ENCODE measurements around the gene CTPS2.

DNA sequence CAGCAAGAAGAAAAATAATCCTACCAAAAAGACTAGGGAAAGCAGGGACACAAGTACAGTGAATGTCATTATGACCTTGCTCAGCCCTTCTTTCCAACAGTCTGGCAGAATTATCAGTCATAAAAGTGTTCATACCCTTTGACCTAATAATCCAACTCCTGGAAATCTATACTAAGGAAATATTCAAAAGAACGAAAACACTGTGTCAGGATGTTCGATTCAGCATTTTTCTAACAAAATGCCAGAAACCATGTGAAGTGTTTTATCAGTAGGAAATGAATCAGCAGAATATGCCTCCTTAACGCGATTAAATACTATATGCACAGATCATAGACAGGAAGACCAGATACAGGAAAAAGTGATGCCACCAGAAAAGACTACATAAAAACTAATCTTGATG is 78.7 kb downstream of the CTPS2 start:
- TF ChIP-seq, protein P1, sequence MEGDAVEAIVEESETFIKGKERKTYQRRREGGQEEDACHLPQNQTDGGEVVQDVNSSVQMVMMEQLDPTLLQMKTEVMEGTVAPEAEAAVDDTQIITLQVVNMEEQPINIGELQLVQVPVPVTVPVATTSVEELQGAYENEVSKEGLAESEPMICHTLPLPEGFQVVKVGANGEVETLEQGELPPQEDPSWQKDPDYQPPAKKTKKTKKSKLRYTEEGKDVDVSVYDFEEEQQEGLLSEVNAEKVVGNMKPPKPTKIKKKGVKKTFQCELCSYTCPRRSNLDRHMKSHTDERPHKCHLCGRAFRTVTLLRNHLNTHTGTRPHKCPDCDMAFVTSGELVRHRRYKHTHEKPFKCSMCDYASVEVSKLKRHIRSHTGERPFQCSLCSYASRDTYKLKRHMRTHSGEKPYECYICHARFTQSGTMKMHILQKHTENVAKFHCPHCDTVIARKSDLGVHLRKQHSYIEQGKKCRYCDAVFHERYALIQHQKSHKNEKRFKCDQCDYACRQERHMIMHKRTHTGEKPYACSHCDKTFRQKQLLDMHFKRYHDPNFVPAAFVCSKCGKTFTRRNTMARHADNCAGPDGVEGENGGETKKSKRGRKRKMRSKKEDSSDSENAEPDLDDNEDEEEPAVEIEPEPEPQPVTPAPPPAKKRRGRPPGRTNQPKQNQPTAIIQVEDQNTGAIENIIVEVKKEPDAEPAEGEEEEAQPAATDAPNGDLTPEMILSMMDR (IDR thresholded peaks at IDR 0.05; ENCODE audit: low read depth, low read length), result no peak
- no peak for TF ChIP-seq POLR2A (IDR thresholded peaks at IDR 0.05; ENCODE audit: extremely low read depth, insufficient read length)
- no peak for TF ChIP-seq MYC (IDR thresholded peaks at IDR 0.05; ENCODE audit: low read depth, low read length)
- TF ChIP-seq, protein P2, sequence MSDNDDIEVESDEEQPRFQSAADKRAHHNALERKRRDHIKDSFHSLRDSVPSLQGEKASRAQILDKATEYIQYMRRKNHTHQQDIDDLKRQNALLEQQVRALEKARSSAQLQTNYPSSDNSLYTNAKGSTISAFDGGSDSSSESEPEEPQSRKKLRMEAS (IDR thresholded peaks at IDR 0.05; ENCODE audit: low read depth, low read length), result no peak
